HG03432 (cell line): ENCODE results near the gene PEF1.
"Not testable (repeated sequence)": the region's sequence is repeated elsewhere in the genome, so short reads cannot be mapped to it uniquely, and the experiment has no call there.

Experiments used
- ATAC-seq: cut with Tn5 transposase; IDR thresholded peaks from one replicate; pipeline ENCODE4 v1.9.1; 2021; ENCODE audit warnings: mild to moderate bottlenecking, moderate library complexity; ENCODE audit not compliant: unreplicated experiment

Gene PEF1

DNA sequence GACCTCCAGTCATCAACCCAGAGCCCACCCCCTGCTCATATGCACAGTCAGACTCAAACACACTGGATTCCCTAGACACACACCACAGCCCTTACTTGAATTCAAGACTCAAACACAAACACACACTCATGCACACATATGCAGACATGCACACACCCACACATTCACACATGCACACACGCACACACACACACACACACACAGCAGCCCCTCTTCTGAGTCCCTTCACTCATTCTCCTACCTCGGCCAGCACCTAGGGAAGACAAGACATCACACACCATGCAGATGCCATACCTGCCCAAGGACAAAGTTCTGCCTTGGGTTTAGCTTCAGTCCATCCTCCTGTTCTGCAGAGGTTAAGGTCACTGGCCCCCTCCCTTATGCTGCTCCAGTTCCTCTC lies 28.7 kb downstream of the PEF1 start:
- ATAC-seq = no peak

DNA sequence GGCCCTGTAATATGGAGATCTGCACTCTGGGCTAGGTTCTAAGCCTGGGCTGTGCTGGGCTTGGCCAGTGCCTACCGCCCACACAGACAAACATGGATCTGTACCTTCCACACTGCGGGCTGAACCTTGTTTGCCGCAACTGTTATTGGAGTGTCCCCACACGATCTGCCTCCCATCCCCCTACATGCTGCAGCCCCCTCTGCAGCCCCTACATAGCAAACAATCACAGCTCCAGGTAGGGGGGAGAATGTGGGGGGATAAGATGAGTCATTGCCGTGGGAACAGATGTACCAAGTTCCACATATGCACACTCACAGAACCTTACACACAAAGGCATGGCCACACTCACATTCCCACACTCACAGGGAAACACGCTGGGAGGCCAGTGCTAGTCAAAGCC lies 29.3 kb downstream of the PEF1 start:
- ATAC-seq = no peak

DNA sequence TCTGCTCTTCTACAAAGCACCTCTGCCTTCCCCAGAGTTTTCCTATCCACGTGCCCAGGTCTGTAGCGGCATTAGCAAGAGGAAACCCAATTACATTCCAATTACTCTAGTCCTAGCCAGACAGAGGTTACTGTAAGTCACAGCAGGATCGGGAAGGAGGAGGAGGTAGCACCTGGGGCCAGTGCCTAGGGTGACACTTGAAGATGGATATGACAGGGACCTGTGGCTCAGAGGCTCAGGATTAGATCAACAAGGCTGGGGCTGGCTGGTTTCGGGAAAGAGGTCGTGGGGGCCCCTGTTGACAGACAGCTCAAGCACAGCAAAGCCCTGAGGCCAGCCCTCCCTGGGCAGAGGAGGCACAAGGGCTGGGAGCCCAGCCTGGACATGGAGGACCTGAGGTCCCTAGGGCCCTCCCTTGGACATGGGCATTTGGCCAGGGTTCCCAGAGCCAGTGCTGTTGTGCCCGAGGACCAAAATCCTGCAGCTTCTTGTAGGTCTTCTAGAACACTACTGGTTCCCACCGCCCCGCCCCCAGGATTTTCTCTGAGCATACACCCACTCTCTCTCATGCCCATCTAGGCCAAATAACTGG lies 30.2 kb downstream of the PEF1 start:
- ATAC-seq = no peak

DNA sequence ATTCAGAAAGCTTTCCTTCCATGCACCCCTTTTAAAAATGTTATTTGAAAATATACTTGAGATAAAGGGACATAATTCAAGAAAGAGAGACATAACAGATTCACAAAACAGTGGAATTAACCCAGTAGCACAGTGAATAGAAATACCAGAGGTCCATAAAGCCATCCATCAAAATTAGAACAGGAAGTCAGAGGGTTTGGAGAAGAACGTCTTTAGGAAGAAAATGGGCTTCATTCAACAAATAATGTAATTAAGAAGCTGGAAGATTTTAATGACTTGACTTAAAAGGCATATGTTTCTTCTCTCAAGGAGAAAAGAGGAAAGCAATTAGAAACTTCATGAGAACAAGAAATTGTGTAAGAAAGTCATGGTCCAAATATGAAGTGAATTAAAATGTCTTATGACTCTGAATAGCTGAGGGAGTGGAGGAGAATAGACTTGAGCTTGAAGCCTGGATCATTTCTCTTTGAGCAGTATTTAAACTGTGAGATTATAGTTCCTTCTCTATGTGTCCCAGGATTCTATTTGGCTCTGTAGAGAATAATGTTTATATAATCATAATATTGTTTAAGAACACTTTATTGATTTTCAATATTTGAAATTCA lies 35.1 kb downstream of the PEF1 start:
- no peak for ATAC-seq

DNA sequence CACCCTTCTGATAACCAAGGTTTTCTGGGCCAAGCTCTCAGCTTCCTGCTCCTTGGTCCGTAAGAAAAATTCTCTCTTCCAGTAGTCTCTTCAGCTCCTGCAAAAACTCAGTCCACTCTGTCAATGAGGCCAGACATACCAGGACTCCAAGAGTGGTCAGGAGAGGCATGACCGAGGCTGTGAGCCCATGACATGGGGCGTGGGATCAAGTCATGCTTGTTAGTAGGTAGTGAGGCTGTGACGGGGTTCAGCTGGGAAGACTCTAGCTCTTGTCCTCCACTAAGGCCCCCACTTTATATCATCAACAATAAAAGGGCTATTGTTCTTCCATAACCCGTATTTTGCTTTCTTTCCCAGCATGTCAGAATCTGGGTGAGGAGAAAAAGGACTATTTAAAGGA lies 37.3 kb downstream of the PEF1 start:
- no peak for ATAC-seq

DNA sequence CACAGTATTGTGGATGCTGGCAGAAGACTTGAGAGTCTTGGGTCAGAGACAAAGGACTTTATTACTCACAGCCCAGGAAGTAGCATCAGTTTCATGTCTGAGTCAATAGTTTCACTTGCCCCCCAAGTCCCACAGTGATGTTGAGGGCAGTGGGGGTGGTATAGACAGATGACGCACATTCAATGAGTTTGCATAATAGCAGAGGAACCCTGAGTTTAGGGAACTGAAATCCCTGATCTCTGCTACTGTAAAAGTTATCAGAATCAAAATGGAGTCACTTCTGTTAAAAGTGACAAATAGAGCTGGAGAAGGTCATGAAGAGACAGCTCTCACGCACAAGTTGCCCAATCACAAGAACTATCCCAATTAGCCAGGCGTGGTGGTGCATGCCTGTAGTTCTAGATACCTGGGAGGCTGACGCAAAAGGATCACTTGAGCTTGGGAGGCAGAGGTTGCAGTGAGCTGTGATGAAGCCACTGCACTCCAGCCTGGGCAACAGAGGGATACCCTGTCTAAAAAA lies 38.7 kb downstream of the PEF1 start:
- ATAC-seq = peak; percentile 92

DNA sequence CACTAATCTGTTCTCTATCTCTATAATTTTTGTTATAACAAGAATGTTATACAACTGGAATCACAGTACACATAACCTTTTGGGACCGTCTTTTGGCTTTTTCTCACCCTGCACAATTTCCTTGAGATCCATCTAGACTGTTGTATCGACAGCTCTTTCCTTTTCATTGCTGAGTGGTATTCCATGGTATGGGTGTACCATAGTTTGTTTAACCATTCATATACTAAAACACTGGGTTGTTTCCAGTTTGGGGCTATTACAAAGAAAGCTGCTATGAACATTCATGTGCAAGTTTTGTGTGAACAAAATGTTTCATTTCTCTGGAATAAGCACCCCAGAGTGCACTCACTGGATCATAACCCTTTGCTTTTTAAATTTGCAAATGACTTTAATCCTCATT lies 42.6 kb downstream of the PEF1 start:
- ATAC-seq = no peak

DNA sequence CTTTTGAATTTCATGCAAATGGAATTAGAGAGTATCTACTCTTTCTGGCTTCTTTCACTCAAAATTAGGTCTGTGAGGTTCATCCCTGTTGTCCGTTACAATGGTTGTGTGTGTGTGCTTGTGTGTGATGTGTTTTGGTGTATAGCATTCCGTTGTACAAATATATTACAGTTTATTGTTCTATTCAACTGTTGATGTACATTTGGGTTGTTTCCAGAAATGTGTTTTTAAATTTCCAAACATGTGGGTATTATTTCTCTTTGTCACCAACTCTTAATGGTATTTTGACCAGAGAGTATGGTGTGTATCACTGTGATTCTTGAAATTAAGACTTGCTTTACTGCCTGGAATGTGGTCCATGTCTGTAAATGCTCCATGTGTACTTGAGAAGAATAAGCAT lies 44.0 kb downstream of the PEF1 start:
- no peak for ATAC-seq

DNA sequence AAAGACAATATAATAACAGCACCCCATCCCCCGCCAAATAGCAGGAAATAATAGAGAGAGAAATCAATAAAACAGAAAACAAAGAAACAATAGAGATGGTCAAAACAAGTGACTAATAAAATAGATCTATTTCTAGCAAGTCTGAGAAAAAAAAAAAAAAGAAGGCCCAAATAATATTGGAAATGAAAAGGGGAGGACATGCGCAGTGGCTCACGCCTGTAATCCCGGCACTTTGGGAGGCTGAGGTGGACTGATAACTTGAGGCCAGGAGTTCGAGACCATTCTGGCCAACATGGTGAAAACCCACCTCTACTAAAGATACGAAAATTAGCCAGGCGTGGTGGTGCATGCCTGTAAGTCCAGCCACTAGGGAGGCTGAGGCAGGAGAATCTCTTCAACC lies 45.7 kb downstream of the PEF1 start:
- no peak for ATAC-seq

DNA sequence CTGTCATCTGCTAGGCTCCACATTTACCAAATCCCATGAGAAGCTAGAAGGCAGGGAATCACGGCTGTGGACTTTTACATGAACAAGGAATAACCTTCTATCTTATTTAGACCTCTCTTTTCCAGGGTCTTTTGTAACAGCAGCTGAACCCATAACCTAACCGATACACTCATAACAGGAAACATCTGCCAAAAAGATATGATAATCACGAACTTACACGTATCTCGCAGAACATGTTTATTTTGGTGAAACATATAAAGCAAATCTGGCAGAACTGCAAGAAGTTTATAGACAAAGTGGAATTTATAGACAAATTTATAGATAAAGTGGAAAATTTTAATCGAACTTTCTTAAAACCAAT lies 48.0 kb downstream of the PEF1 start:
- ATAC-seq = no peak

DNA sequence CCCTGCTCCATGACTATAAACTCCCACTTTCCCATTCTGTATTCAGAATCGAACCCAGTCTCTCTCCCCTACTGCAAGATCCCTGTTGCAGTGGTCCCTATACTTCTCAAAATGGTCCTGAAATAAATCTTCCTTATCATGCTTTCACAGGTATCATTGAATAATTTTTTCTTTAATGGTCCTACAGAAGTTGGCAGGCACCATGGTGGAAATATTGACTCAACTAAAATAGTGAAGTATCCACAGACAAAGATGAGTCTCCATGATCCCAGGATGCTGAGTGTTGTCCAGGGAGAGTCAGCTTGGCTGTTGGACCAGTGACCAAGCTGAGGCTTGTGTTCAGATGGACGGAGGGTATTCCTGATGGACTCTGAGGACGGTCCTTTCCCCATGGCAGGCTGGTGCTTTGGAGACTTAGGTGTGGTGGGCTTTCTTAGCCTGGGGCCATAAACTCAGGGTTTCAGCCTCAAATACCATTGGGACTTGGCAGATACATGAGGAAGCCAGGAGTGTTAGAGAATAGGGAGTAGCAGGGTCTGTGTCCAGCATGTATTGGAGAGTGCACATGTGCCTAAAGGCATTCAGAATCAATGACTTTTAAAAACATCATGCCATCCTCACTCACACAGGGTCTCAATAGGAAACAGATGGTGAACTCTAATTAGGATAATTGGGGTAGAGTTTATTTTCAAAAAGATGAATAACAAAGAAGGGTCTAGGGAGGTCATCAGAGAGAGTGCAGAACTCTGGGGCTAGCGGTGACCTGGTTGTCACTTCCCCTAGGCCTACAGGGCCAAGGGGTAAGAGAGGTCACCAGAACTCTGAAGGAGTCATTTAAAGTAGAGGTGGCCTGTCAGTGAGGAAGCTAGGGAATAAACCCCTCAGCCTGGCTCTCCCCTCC lies 48.6 kb downstream of the PEF1 start:
- ATAC-seq = no peak

DNA sequence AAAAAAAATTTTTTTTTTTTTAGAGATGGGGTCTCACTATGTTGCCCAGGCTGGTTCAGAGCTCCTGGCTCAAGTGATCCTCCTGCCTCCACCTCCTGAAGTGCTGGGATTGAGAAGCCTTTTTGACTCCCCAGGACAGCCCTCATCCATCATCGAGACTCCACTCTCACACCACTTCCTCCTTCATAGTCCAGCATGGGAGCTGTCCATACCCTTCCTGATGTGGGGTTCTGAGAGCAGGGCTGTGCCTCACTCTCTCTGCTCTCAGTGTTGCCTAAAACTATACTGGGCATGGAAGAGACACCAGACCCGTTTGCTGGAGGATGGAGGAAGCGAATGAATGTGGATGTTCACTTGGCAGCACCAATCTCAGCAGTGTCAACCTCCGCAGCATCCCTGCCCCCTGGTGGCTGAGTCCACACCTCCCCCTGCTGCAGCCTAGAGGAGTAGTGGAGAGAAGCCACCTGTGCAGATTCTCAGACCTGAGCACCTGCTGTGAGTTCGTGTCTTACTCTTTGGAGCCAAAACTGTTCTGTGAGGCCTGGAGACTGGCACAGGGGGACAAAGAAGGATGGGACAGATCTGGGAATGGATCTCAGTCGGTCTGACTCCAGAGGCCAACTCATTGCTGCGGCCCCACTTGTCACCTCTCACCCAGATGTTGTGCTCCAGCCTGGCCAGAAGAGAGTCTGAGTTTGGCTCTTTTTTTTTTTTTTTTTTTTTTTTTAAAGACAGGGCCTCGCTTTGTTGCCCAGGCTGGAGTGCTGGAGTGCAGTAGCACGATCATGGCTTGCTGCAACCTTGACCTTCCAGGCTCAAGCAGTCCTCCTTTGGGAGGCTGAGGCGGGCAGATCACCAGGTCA lies 50.7 kb downstream of the PEF1 start:
- no peak for ATAC-seq

DNA sequence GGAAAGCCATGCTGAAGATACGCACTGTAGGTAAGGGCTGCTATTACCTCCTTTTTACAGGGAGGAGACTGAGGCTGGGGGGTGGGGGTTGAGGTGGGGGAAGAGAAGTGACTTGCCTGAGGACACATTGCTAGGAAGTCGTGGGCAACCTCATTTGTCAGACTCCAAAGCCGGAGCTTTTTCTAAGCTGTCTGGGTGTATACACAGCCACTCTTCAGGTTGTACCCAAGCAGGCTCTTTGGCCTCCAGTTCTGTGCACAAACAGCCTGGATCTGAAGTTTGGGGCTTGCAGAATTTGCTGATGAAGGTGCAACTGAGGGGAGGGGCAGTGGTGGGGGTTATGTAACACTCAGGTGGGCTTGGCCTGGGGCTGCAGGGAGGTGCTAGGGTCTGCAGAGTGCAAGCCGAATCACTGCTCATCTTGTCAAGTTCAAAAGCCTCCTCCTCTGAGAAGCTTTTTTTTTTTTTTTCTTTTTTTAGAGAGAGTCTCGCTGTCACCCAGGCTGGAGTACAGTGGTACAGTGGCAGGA lies 51.5 kb downstream of the PEF1 start:
- ATAC-seq = no peak

DNA sequence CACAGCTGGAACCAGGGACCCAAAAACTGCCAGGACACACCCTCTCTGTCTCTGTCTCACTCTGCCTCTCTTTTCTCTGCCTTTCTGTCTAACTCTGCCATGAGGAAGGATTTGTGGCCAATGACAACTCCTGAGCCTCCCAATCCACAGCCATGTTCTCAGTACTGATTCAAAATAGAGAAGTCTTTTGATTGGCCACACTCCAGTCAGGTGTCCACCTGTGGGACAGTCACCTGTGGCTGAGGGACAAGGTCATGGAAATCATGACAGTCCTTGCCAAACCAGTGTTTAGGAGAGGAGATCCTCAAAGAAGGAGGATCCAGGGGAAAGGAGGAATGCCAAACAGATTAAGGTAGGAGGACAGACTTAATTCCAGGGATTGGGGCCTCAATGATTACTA lies 52.5 kb downstream of the PEF1 start:
- ATAC-seq = no peak

DNA sequence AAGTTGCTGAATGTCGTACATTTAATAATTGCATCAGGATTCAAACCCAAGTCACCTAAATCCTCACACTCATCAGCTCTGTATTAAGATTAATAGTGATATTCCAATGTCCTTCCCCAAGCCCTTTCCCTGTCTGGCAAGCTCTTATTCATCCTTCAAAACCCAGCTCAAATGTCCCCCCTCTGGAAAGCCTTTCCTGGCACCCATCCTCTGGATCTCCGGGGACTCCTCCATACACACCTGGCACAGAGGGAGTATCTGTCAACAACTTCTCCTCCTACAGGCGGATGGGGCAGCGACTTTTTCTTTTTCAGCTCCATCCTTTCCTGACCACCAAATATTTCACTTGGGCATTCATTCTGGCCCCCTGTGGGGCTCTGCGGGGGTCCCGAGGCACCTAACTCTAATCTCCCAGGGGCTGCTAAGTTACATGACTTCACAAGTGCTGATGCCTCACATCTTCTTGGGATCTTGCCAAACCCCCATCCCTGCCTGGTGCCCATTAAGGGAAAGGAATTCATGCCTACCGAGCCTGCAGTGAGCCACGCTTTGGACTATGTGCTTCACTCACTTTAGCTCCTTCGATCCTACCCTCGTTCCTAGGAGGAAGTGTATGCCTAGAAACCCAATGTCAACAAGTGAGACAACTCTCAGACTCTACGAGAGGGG lies 53.1 kb downstream of the PEF1 start:
- ATAC-seq = no peak

DNA sequence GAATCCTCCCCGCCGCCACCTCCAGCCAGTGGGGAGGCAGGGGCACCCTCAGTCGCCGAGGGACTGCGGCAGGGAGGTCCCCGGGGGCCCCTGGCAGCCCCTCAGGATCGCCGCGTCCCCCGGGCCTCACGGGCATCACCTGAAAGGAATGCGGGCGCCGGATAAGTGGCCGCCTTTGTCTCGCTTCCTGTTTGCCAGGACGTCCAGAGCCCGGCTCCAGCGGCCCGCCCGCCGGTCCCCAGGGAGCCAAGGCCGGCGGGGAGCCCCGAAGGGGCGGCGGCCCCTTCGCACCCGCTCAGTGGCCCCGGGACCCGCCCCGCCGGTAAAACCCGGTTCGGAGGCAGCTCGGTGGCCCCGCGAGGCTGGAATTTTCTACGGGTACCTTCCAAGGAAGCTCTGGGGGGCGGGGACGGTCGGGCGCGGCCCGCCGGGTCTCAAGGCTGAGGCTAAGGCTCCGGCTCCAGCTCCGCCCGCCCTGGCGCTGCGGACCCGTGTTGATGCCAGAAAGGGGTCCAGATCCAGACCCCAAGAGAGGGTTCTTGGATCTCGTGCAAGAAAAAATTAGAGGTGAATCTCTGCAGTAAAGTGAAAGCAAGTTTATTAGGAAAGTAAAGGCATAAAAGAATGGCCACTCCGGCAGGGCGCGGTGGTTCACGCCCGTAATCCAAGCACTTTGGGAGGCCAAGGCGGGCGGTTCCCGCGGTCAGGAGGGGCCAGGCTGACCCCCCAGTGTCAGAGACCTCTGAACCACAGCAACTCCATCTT lies 55.7 kb downstream of the PEF1 start:
- ATAC-seq = no peak

DNA sequence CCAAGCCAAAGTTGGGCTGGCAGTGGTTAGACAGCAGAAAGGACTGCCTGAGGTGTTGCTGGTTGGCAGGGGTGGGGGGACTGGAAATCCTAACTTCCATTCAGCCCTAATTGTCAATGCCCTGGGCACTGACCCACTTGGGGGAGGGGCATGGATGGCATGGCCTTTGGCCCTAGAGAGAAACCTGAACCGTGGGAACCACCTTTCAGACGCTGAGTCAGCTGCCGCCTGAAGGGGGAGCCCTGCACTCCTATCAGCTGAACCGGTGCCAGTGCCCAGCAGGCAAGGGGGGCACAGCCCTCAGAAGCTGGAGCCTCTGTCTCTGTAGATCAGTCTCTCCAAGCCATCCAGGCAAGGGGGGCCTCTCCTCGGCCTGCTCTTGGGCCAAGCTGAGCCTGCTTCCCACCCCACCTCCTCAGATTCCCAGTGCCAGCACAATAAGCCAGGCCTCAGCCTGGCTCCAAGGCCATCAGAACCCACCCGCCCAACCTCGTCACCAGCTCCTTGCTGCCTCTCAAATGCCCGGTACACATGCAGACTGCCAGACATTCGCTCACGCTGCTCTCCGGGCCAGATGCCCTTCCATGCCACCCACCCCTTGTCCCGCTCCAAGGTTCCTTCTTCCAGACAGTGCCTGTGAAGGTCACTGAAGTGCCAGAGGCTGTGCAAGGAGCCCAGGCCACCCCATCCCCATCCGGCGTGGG lies 56.8 kb downstream of the PEF1 start:
- ATAC-seq = no peak

DNA sequence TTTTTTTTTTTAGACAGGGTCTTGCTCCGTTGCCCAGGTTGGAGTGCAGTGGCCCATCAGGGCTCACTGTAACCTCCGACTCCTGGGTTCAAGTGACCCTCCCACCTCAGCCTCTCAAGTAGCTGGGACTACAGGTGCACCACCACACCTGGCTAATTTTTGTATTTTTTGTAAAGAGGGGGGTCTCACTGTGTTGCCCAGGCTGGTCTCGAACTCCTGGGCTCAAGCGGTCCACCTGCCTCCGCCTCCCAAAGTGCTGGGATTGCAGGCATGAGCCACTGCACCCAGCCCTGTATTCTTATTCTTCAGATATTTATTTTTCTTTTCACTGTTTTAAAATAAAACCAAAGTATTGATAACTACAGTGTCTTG lies 57.4 kb downstream of the PEF1 start:
- ATAC-seq = not testable (repeated sequence)
